ENCODE measurements around the gene FAM83D.

The FAM83D gene

GRCh38 chr20:38895098-38895949 is 30.9 kb upstream of the FAM83D start:
- no peak for DNase-seq

- DNase-seq = no peak
Measured at GRCh38 chr20:38896009-38896594, 30.1 kb upstream of the FAM83D start.

GRCh38 chr20:38897267-38897666 is 28.9 kb upstream of the FAM83D start:
- no peak for DNase-seq

- DNase-seq = no peak
Measured at GRCh38 chr20:38900606-38901005, 25.6 kb upstream of the FAM83D start.

GRCh38 chr20:38902601-38903000 is 23.6 kb upstream of the FAM83D start:
- no peak for DNase-seq

GRCh38 chr20:38903335-38903734 is 22.9 kb upstream of the FAM83D start:
- DNase-seq = no peak

- DNase-seq = no peak
Measured at GRCh38 chr20:38905375-38905774, 20.8 kb upstream of the FAM83D start.

- no peak for DNase-seq
Measured at GRCh38 chr20:38907918-38908677, 18.1 kb upstream of the FAM83D start.

GRCh38 chr20:38915355-38915754 is 10.9 kb upstream of the FAM83D start:
- no peak for DNase-seq

GRCh38 chr20:38917657-38918056 is 8.6 kb upstream of the FAM83D start:
- no peak for DNase-seq

GRCh38 chr20:38918172-38918571 is 8.0 kb upstream of the FAM83D start:
- no peak for DNase-seq

- DNase-seq = no peak
Measured at GRCh38 chr20:38919683-38920082, 6.5 kb upstream of the FAM83D start.

- DNase-seq = no peak
Measured at GRCh38 chr20:38920411-38920810, 5.8 kb upstream of the FAM83D start.

GRCh38 chr20:38920851-38921250 is 5.4 kb upstream of the FAM83D start:
- DNase-seq = no peak

- no peak for DNase-seq
Measured at GRCh38 chr20:38924718-38925117, 1.5 kb upstream of the FAM83D start.

GRCh38 chr20:38926934-38927616 is 858 bp downstream of the FAM83D start:
- no peak for DNase-seq

GRCh38 chr20:38927902-38928578 is 1.8 kb downstream of the FAM83D start:
- DNase-seq = no peak

- DNase-seq = no peak
Measured at GRCh38 chr20:38930242-38930569, 4.0 kb downstream of the FAM83D start.

GRCh38 chr20:38931984-38932383 is 5.8 kb downstream of the FAM83D start:
- no peak for DNase-seq

GRCh38 chr20:38932457-38933120 is 6.4 kb downstream of the FAM83D start:
- no peak for DNase-seq

- no peak for DNase-seq
Measured at GRCh38 chr20:38934530-38934929, 8.3 kb downstream of the FAM83D start.

GRCh38 chr20:38935285-38935684 is 9.1 kb downstream of the FAM83D start:
- DNase-seq = no peak
